Osteoblast (primary cell): ENCODE measurements around the gene DMD. TPM values are rescaled to one million over a fixed set of nuclear protein-coding genes. Genes with fewer than 3 reads are reported as not detected.
"Not testable (repeated sequence)": the region's sequence is repeated elsewhere in the genome, so short reads cannot be mapped to it uniquely, and the experiment has no call there.

Experiments used
- DNase-seq: peaks from one replicate; pipeline ENCODE4 v3.0.0; 2011; ENCODE audit warnings: low spot score, mixed read lengths; ENCODE audit not compliant: insufficient read length; ENCODE audit errors: missing footprints
- H2AFZ ChIP-seq: 2 replicates; pipeline ENCODE4 v1.6.0; 2011; ENCODE audit warnings: mild to moderate bottlenecking, low read length
- H3K27ac ChIP-seq: 2 replicates; pipeline ENCODE4 v1.5.1; 2011; ENCODE audit warnings: mild to moderate bottlenecking, low read depth, low read length, moderate library complexity
- H3K27me3 ChIP-seq: 2 replicates; pipeline ENCODE4 v1.6.0; 2012; ENCODE audit warnings: mild to moderate bottlenecking, control low read depth, inconsistent platforms, low read length, moderate library complexity; ENCODE audit not compliant: insufficient read depth
- H3K36me3 ChIP-seq: 2 replicates; pipeline ENCODE4 v1.5.1; 2011; ENCODE audit warnings: mild to moderate bottlenecking, low read length, control low read depth, moderate library complexity; ENCODE audit not compliant: insufficient read depth
- H3K4me1 ChIP-seq: 2 replicates; pipeline ENCODE4 v1.5.1; 2011; ENCODE audit warnings: mild to moderate bottlenecking, low read length, control low read depth, moderate library complexity; ENCODE audit not compliant: insufficient read depth
- H3K4me2 ChIP-seq: 2 replicates; pipeline ENCODE4 v1.6.0; 2011; ENCODE audit warnings: mild to moderate bottlenecking, low read length; ENCODE audit not compliant: insufficient read depth
- H3K4me3 ChIP-seq: fragments of 200-600 bp; sonication (generic); 3 replicates; pipeline ENCODE4 v1.5.1; 2012; ENCODE audit warnings: mild to moderate bottlenecking, low read length, inconsistent platforms; ENCODE audit not compliant: insufficient read depth
- H3K79me2 ChIP-seq: 2 replicates; pipeline ENCODE4 v1.6.0; 2012; ENCODE audit warnings: mild to moderate bottlenecking, low read length, control low read depth, inconsistent platforms; ENCODE audit not compliant: insufficient read depth
- H3K9me3 ChIP-seq: 2 replicates; pipeline ENCODE4 v1.5.1; 2011; ENCODE audit warnings: low read depth, low read length, control low read depth
- H4K20me1 ChIP-seq: 2 replicates; pipeline ENCODE4 v1.6.0; 2012; ENCODE audit warnings: mild to moderate bottlenecking, low read length, control low read depth; ENCODE audit not compliant: insufficient read depth
- total RNA-seq: library from RNA; depleted of rRNA; stranded (reverse); fragments of >200 nt; gene quantifications from 2 replicates; pipeline ENCODE4 v1.2.3, GENCODE V29; 2012
- TF ChIP-seq, protein P1 (sequence below): IDR thresholded peaks from 2 replicates; pipeline ENCODE4 v1.5.1; 2011; ENCODE audit warnings: mild to moderate bottlenecking, low read depth, low read length, moderate library complexity; ENCODE audit errors: extremely low read depth

Gene DMD
- total RNA-seq, 1 donor: 12.7 TPM

DNA sequence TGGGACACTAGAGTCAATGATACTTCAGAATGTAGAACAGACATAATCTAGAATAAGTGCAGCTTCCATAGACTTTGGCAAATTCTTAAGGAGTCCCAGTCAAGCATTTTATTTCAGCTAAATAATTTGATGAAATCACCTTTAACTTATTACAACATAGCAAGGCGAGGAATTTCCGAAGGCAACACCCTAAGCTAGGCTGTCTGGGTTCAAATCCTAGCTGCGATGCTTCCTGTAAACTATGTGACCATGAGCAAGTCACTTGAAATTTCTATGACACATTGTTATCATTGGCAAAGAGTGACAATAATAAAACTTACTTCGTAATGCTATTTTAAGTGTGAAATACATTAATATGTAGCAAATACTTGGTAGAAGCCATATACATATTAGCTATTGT is 679.1 kb downstream of the DMD start:
- no peaks in the 10 kb centered on the region for H3K4me1 ChIP-seq
- H4K20me1 ChIP-seq: no peaks in the 10 kb centered on the region
- no peak overlapping the region for H3K4me3 ChIP-seq
- TF ChIP-seq, protein P1, sequence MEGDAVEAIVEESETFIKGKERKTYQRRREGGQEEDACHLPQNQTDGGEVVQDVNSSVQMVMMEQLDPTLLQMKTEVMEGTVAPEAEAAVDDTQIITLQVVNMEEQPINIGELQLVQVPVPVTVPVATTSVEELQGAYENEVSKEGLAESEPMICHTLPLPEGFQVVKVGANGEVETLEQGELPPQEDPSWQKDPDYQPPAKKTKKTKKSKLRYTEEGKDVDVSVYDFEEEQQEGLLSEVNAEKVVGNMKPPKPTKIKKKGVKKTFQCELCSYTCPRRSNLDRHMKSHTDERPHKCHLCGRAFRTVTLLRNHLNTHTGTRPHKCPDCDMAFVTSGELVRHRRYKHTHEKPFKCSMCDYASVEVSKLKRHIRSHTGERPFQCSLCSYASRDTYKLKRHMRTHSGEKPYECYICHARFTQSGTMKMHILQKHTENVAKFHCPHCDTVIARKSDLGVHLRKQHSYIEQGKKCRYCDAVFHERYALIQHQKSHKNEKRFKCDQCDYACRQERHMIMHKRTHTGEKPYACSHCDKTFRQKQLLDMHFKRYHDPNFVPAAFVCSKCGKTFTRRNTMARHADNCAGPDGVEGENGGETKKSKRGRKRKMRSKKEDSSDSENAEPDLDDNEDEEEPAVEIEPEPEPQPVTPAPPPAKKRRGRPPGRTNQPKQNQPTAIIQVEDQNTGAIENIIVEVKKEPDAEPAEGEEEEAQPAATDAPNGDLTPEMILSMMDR: no peak
- no peaks in the 10 kb centered on the region for H3K9me3 ChIP-seq
- H3K4me2 ChIP-seq: no peak overlapping the region
- no peak overlapping the region for H2AFZ ChIP-seq
- no peaks in the 10 kb centered on the region for H3K27me3 ChIP-seq
- DNase-seq: no peak
- no peaks in the 10 kb centered on the region for H3K79me2 ChIP-seq
- H3K36me3 ChIP-seq: no peaks in the 10 kb centered on the region
- H3K27ac ChIP-seq: no peak overlapping the region

DNA sequence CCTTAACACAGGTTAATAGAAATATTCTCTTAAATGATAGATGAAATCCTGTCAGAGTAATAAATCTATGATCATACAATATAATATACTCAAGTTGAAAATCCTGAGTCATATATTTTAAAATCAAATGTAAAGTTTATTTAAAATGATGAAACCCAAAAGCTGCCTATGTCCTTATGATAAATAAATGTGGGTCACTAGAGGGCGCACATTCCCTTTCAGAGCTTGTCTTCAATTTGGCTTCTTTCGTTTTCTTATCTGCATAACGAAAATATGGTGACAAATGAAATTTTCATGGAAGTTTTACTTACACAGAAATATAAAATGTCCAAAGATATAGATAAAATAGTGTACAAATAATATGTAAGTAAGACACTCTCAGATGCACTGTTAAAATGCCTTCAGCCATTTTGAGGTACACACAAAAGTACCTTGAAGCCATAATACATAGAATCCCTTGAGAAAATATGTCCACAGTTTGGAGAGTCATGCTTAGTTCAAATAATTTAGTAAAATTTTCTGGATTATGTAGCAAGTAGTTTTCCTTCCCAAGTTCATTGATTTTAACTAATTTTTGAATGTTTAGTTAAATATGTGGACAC is 680.4 kb downstream of the DMD start:
- TF ChIP-seq, protein P1: peak; percentile 56
- Histone ChIP-seq H4K20me1 (no peaks in the 10 kb centered on the region), H3K4me2 (peak overlapping the region; percentile 49), H3K27ac (no peak overlapping the region), H3K79me2 (no peaks in the 10 kb centered on the region), H2AFZ (no peak overlapping the region), H3K4me1 (no peaks in the 10 kb centered on the region), H3K9me3 (no peaks in the 10 kb centered on the region), H3K36me3 (no peaks in the 10 kb centered on the region), H3K4me3 (no peak overlapping the region), H3K27me3 (no peaks in the 10 kb centered on the region)
- DNase-seq: no peak

DNA sequence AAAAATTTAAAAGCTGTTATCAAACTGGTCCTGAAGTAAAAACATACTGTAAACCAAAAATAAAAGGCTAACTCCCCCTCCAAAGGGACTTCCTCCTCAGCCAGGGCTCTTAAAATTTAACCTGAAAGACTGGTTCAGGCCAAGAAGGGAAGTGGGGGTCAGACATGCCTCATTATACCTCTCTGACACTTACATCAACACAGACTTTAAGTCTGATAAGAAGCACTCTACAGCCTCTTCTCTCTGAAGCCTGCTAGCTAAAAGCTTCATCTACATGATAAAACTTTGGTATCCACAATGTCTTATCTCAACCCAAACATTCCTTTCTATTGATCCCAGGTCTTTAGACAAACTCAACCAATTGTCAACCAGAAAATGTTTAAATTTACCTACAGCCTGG is 682.9 kb downstream of the DMD start:
- not testable (repeated sequence) for H3K9me3 ChIP-seq, H3K4me1 ChIP-seq, H2AFZ ChIP-seq, DNase-seq, H3K4me2 ChIP-seq, H3K27ac ChIP-seq, H3K4me3 ChIP-seq, H3K79me2 ChIP-seq, H3K36me3 ChIP-seq, H4K20me1 ChIP-seq, H3K27me3 ChIP-seq

DNA sequence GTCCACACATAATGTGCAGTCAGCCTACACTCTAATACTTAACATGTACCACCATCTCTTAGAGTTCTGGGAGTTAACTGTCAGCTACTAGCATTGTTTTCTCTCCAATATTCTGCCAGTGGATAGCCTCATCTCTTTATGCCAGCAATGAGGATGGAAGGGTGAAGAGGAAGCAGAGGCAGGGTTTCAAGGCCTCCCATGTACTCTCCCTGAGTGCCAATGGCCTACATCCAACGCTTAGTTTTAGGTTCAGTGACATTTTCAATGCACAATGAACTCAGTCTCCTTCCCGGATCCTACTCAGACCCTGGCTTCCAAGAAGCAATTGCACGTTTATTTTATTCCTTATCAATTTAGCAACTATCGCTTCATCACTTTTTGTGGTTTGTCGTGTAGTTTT is 686.1 kb downstream of the DMD start:
- Histone ChIP-seq H3K4me1 (no peaks in the 10 kb centered on the region), H3K4me2 (no peak overlapping the region), H3K27me3 (no peaks in the 10 kb centered on the region), H3K27ac (no peak overlapping the region), H4K20me1 (no peaks in the 10 kb centered on the region), H2AFZ (no peak overlapping the region), H3K9me3 (peaks cover 2% of the 10 kb centered on the region), H3K36me3 (no peaks in the 10 kb centered on the region), H3K79me2 (no peaks in the 10 kb centered on the region), H3K4me3 (no peak overlapping the region)
- TF ChIP-seq, protein P1: no peak
- DNase-seq: no peak
